ENCODE measurements around the gene FBN2.

The FBN2 gene

GRCh38 chr5:128234928-128235641 lies 303.0 kb downstream of the FBN2 start:
- 93 to 94% methylated on average over 7 of the region's 7 CpGs for WGBS, 2 experiments
- H3K27ac ChIP-seq (ENCODE audit: insufficient read depth, low read depth, low read length, poor library complexity, severe bottlenecking): no peak overlapping the region
- no peaks in the 10 kb centered on the region for H3K36me3 ChIP-seq (ENCODE audit: control insufficient read depth, insufficient read depth, low read length)
- no peaks in the 10 kb centered on the region for H3K9me3 ChIP-seq (ENCODE audit: control insufficient read depth, low read length)
- H3K4me1 ChIP-seq (ENCODE audit: control insufficient read depth, insufficient read depth, low read length): no peaks in the 10 kb centered on the region
- no peak overlapping the region for H3K4me3 ChIP-seq (ENCODE audit: insufficient read depth, low read depth, low read length)
- no peaks in the 10 kb centered on the region for H3K27me3 ChIP-seq (ENCODE audit: control insufficient read depth, insufficient read depth, low read length, poor library complexity, severe bottlenecking)

DNA sequence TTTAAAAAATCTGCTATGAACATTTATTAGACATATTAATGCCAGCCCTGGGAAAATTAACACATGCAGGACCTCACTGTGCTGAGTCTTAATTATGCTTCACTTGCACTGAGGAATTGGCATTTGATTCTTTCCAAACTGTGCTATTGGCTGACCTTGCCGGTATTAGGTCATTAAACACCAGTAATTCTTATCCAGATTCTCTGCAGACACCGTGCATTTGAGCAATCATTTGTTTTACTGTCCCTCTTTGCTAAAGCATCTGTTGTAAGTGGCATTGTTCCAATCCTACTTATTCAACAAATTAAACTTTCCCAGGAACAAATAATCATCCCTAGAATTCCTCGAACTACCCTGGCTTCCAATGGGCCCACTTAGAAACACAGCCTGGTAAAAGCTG lies 309.5 kb downstream of the FBN2 start:
- Histone ChIP-seq H3K27ac (ENCODE audit: insufficient read depth, low read depth, low read length, poor library complexity, severe bottlenecking) (no peak overlapping the region), H3K36me3 (ENCODE audit: control insufficient read depth, insufficient read depth, low read length) (no peaks in the 10 kb centered on the region), H3K4me1 (ENCODE audit: control insufficient read depth, insufficient read depth, low read length) (no peaks in the 10 kb centered on the region), H3K4me3 (ENCODE audit: insufficient read depth, low read depth, low read length) (no peak overlapping the region), H3K27me3 (ENCODE audit: control insufficient read depth, insufficient read depth, low read length, poor library complexity, severe bottlenecking) (no peaks in the 10 kb centered on the region), H3K9me3 (ENCODE audit: control insufficient read depth, low read length) (no peaks in the 10 kb centered on the region)
- 93% methylated on average over 3 of the region's 3 CpGs for WGBS, 2 experiments

- WGBS, 2 experiments: 94 to 98% methylated on average over 3 of the region's 3 CpGs
- no peaks in the 10 kb centered on the region for H3K27me3 ChIP-seq (ENCODE audit: control insufficient read depth, insufficient read depth, low read length, poor library complexity, severe bottlenecking)
- no peaks in the 10 kb centered on the region for H3K36me3 ChIP-seq (ENCODE audit: control insufficient read depth, insufficient read depth, low read length)
- no peak overlapping the region for H3K4me3 ChIP-seq (ENCODE audit: insufficient read depth, low read depth, low read length)
- H3K9me3 ChIP-seq (ENCODE audit: control insufficient read depth, low read length): no peaks in the 10 kb centered on the region
- no peak overlapping the region for H3K27ac ChIP-seq (ENCODE audit: insufficient read depth, low read depth, low read length, poor library complexity, severe bottlenecking)
- no peaks in the 10 kb centered on the region for H3K4me1 ChIP-seq (ENCODE audit: control insufficient read depth, insufficient read depth, low read length)
Measured at GRCh38 chr5:128228008-128228407, 310.0 kb downstream of the FBN2 start.

DNA sequence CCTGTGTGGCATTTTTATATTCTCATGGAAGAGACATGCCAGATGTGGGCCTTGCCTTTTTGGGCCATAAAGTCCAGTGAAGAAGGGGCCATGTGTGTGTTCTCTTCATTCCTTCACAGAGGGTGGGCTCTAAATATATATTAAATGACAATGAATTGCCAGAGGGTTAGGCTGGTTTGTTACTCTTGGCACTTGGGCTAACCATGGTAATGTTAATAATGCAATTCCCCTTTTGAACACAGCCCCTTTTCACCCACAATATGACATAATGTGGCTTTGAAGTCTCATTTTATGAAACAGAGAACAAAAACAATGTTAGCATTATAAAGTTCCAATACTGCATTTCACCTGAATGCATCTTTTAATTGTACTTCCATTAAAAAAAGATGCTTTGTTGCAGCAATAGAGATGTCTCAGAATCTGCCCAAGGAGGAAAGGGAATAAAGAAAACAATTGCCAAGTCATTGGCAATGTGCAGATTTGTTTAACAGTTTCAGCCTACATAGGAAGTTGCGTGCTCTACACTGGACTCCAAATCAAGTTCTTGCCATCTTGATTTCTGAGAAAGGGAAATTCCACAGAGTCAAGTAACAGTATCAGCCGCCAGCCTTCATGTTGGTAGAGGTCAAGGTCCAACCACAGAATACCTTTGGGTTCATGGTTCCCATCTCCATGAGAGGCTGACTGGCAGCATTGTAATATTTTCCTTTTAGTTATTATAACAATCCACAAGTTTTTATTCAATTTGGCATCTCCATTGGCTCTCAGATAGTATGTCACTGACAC lies 312.6 kb downstream of the FBN2 start:
- 88 to 93% methylated on average over 2 of the region's 2 CpGs for WGBS, 2 experiments
- no peaks in the 10 kb centered on the region for H3K27me3 ChIP-seq (ENCODE audit: control insufficient read depth, insufficient read depth, low read length, poor library complexity, severe bottlenecking)
- H3K27ac ChIP-seq (ENCODE audit: insufficient read depth, low read depth, low read length, poor library complexity, severe bottlenecking): no peak overlapping the region
- H3K36me3 ChIP-seq (ENCODE audit: control insufficient read depth, insufficient read depth, low read length): no peaks in the 10 kb centered on the region
- H3K4me3 ChIP-seq (ENCODE audit: insufficient read depth, low read depth, low read length): no peak overlapping the region
- no peaks in the 10 kb centered on the region for H3K4me1 ChIP-seq (ENCODE audit: control insufficient read depth, insufficient read depth, low read length)
- H3K9me3 ChIP-seq (ENCODE audit: control insufficient read depth, low read length): no peaks in the 10 kb centered on the region

GRCh38 chr5:128224336-128224735 lies 313.7 kb downstream of the FBN2 start:
- H3K4me1 ChIP-seq (ENCODE audit: control insufficient read depth, insufficient read depth, low read length): no peaks in the 10 kb centered on the region

DNA sequence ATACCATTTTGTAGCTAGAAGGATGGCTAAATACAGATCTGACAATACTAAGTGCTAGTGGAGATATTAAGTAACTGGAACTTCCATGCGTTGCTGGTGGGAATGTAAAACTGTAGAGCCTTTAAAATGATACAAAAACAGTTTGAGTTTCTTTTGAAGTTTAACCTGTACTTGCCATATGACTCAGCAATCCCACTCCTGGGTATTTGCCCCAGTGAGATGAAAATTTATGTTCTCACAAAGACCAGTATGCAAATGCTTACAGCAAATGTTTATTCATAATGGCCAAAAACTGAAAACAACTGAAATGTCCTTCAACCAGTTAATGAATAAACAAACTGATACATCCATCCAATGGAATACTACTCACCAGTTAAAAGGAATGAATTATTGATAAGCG lies 317.2 kb downstream of the FBN2 start:
- Histone ChIP-seq H3K4me1 (ENCODE audit: control insufficient read depth, insufficient read depth, low read length) (no peaks in the 10 kb centered on the region), H3K9me3 (ENCODE audit: control insufficient read depth, low read length) (no peaks in the 10 kb centered on the region), H3K4me3 (ENCODE audit: insufficient read depth, low read depth, low read length) (no peak overlapping the region), H3K27me3 (ENCODE audit: control insufficient read depth, insufficient read depth, low read length, poor library complexity, severe bottlenecking) (no peaks in the 10 kb centered on the region), H3K27ac (ENCODE audit: insufficient read depth, low read depth, low read length, poor library complexity, severe bottlenecking) (no peak overlapping the region), H3K36me3 (ENCODE audit: control insufficient read depth, insufficient read depth, low read length) (no peaks in the 10 kb centered on the region)
- 93 to 100% methylated on average over 1 to 2 of the region's 2 CpGs for WGBS, 2 experiments

More at GRCh38 chr5:128224336-128224735, 313.7 kb downstream of the FBN2 start:
- Histone ChIP-seq H3K4me3 (ENCODE audit: insufficient read depth, low read depth, low read length) (no peak overlapping the region), H3K27ac (ENCODE audit: insufficient read depth, low read depth, low read length, poor library complexity, severe bottlenecking) (no peak overlapping the region), H3K36me3 (ENCODE audit: control insufficient read depth, insufficient read depth, low read length) (no peaks in the 10 kb centered on the region), H3K27me3 (ENCODE audit: control insufficient read depth, insufficient read depth, low read length, poor library complexity, severe bottlenecking) (no peaks in the 10 kb centered on the region), H3K9me3 (ENCODE audit: control insufficient read depth, low read length) (no peaks in the 10 kb centered on the region)
- WGBS, 2 experiments: 100% methylated on average over 1 of the region's 1 CpG; no CpG with 5 or more reads in 1 of the 2 experiments

DNA sequence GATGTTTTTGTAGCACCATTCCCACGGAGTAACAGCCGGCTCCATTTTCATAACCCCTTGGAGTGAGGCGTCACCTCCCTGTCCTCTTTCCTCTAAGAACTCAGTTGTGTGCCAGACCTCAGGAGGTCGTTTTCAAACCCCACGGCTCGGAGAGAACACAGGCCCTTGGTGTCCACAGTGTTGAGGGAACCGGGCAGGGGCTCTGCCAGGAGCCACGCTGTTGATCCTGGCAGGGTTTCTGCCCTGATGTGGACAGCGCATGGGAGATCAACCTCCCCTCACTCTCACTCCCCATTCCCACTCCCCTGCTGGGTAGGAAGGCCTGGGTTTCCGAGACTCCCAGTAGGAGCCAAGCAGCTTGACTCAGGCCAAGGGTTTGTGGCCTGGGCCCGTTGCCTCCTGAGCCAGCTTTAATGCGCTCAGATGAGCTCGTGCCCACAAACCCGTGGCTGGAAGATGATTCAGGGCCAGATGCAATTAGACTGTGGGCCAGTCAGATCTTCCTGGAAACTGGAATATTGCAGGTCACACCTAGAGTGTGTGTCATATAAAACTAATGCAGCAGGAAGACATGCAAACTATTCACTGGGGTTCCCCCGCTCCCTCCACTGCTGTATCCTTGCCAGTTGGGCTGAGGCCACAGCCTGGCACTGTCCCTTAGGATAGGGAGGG lies 321.0 kb downstream of the FBN2 start:
- Histone ChIP-seq H3K27me3 (ENCODE audit: control insufficient read depth, insufficient read depth, low read length, poor library complexity, severe bottlenecking) (no peaks in the 10 kb centered on the region), H3K9me3 (ENCODE audit: control insufficient read depth, low read length) (no peaks in the 10 kb centered on the region), H3K36me3 (ENCODE audit: control insufficient read depth, insufficient read depth, low read length) (no peaks in the 10 kb centered on the region), H3K4me1 (ENCODE audit: control insufficient read depth, insufficient read depth, low read length) (no peaks in the 10 kb centered on the region), H3K27ac (ENCODE audit: insufficient read depth, low read depth, low read length, poor library complexity, severe bottlenecking) (no peak overlapping the region), H3K4me3 (ENCODE audit: insufficient read depth, low read depth, low read length) (no peak overlapping the region)
- WGBS, 2 experiments: 80 to 84% methylated on average over 15 of the region's 15 CpGs

DNA sequence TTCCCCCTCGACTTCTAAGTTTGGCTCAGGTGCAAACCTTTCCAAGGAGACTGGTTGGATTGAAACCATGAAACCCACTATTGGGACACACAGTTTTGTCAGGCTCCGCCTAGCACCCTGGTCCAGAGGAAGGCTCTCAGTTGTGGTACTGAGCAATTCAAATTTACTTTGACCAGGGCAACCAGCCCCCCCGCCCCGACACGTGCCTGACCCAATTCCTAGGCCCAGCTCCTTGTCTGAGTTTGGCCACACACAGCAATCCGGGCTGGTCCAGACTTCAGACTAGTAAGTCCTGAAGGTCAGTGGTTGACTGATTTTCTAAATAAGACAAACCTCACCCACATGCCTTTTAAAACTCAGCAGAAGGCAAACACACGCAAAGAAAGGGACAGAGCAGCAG lies 321.8 kb downstream of the FBN2 start:
- WGBS, 2 experiments: 87 to 88% methylated on average over 7 of the region's 7 CpGs
- Histone ChIP-seq H3K36me3 (ENCODE audit: control insufficient read depth, insufficient read depth, low read length) (no peaks in the 10 kb centered on the region), H3K4me1 (ENCODE audit: control insufficient read depth, insufficient read depth, low read length) (no peaks in the 10 kb centered on the region), H3K27ac (ENCODE audit: insufficient read depth, low read depth, low read length, poor library complexity, severe bottlenecking) (no peak overlapping the region), H3K9me3 (ENCODE audit: control insufficient read depth, low read length) (no peaks in the 10 kb centered on the region), H3K4me3 (ENCODE audit: insufficient read depth, low read depth, low read length) (no peak overlapping the region), H3K27me3 (ENCODE audit: control insufficient read depth, insufficient read depth, low read length, poor library complexity, severe bottlenecking) (no peaks in the 10 kb centered on the region)

- H3K27ac ChIP-seq (ENCODE audit: insufficient read depth, low read depth, low read length, poor library complexity, severe bottlenecking): no peak overlapping the region
- H3K36me3 ChIP-seq (ENCODE audit: control insufficient read depth, insufficient read depth, low read length): no peaks in the 10 kb centered on the region
- H3K4me3 ChIP-seq (ENCODE audit: insufficient read depth, low read depth, low read length): no peak overlapping the region
- H3K9me3 ChIP-seq (ENCODE audit: control insufficient read depth, low read length): no peaks in the 10 kb centered on the region
- WGBS, 2 experiments: 91 to 99% methylated on average over 4 to 5 of the region's 5 CpGs
- H3K27me3 ChIP-seq (ENCODE audit: control insufficient read depth, insufficient read depth, low read length, poor library complexity, severe bottlenecking): no peaks in the 10 kb centered on the region
- no peaks in the 10 kb centered on the region for H3K4me1 ChIP-seq (ENCODE audit: control insufficient read depth, insufficient read depth, low read length)
Measured at GRCh38 chr5:128213833-128214232, 324.2 kb downstream of the FBN2 start.

GRCh38 chr5:128213340-128213739 lies 324.7 kb downstream of the FBN2 start:
- H3K36me3 ChIP-seq (ENCODE audit: control insufficient read depth, insufficient read depth, low read length): no peaks in the 10 kb centered on the region
- no peaks in the 10 kb centered on the region for H3K27me3 ChIP-seq (ENCODE audit: control insufficient read depth, insufficient read depth, low read length, poor library complexity, severe bottlenecking)
- WGBS, 2 experiments: 15 to 25% methylated on average over 4 of the region's 4 CpGs
- H3K9me3 ChIP-seq (ENCODE audit: control insufficient read depth, low read length): no peaks in the 10 kb centered on the region
- no peak overlapping the region for H3K4me3 ChIP-seq (ENCODE audit: insufficient read depth, low read depth, low read length)
- H3K4me1 ChIP-seq (ENCODE audit: control insufficient read depth, insufficient read depth, low read length): no peaks in the 10 kb centered on the region
- no peak overlapping the region for H3K27ac ChIP-seq (ENCODE audit: insufficient read depth, low read depth, low read length, poor library complexity, severe bottlenecking)

Measured in ectodermal cell (in vitro differentiated cells).